NOMO-1 treated with dmso at 0.1 percent for 144 hours (cell line): ENCODE measurements around the gene ZNF281.

Experiments
- DNase-seq: peaks from one replicate; lab custom pipeline; 2025; ENCODE audit not compliant: unreplicated experiment; lab: John Stamatoyannopoulos, UW

Gene ZNF281

GRCh38 chr1:200391747-200392146 lies 18.1 kb downstream of the ZNF281 start:
- no peak for DNase-seq

- DNase-seq, result no peak
Observed at GRCh38 chr1:200388791-200389190, 21.0 kb downstream of the ZNF281 start.

GRCh38 chr1:200386416-200386815 lies 23.4 kb downstream of the ZNF281 start:
- no peak for DNase-seq

GRCh38 chr1:200384818-200385390 lies 24.9 kb downstream of the ZNF281 start:
- no peak for DNase-seq

DNA sequence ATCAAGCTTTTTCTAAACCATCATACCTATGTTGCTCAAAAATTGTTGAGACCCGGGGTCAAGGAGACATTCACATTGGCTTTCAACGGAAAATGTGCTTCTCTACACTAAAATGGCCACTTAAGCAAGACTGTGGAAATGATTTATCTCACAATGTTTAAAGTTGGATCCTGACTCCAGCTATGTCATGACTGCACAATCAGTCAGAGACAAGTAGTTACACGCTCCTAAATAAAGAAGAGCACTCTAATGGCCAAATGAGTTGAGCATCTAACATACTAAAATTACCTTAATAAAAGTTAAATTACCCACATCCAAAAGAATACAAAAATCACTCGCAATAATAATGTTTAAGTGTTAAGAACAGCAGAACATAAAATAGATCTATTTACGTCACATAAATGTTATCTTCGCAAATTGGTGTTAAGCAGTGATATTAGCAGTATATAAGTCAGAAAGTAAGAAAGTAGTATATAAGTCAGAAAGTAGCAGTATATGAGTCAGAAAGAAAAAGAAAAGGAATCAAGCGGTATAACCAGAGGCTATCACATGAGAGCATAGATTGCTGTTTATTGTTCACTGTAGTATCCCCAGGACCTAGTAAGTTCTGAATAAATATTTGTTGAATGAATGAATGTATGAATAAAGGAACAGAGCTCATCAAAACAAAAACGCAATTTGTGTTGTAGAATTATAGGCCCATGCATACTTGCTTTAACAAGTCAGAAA lies 28.4 kb downstream of the ZNF281 start:
- no peak for DNase-seq

- no peak for DNase-seq
Observed at GRCh38 chr1:200380589-200381021, 29.2 kb downstream of the ZNF281 start.

- no peak for DNase-seq
Observed at GRCh38 chr1:200379940-200380588, 29.8 kb downstream of the ZNF281 start.

- DNase-seq, result no peak
Observed at GRCh38 chr1:200379432-200379757, 30.4 kb downstream of the ZNF281 start.

DNA sequence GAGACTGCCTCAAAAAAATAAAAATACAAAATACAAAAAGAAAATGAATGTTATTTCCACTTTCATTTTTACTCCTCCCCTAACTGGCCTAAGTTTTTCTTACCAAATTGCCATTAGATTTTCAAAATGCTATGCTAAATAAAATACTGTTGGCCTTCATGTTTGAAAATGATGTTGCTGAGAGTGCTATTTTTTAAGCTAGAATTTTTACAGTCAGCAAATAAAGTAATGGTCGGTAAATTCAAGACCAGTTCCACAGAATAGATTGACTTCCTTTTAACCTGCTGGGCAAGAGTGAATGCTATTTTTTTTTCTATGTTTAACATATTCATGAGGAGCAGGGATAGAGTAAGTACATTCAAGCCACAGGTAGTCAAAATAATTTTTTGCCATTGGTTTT lies 31.7 kb downstream of the ZNF281 start:
- DNase-seq, result no peak

DNA sequence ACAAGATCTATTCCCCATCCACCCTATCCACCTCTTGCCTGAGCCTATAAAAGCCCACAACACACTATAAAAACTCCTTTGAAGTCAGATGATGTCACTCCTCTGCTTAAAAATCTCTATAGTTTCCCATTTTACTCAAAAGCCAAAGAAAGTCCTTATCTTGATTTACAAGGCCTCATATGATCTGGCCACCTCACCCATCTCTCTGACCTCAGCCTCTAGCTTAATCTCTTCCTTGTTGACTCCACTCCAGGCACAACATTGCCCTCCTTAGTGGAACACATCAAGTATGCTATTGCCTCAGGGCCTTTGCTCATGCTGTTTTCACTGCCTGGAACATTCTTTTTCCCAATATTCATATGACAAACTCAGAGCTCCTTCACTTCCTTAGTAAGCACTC lies 33.3 kb downstream of the ZNF281 start:
- no peak for DNase-seq

DNA sequence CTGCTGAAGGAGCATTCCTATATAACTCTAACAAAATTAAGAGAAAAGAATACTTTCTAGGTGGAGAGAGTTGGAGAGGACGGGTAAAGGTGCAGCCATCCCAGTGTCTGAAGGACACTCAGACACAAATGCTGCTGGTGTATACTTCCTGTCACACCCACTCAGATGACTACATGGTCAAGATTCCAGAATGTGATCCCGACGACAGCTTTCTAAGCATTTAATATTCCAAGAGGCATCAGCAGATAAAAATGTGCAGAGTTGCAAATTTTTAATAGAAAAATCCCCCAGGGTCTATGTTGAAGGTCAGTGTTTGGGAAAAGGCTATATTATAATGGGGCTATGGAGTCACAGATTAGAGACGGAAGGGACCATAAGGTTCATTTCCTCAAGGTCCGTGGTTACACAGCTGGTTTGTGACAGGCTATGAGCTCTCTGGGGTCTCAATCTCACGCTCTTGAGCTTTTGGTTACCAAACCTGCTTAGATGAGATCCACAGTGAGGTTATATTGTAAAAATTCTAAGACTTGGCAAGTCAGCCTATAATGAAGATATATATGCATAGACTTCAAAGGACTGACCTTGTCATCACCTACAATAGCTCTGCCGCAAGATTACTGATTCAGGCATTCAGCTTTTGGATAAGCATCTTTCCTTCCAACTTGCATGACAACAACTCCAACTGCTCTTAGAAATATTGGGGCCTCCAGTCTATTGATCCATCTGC lies 35.1 kb downstream of the ZNF281 start:
- no peak for DNase-seq

DNA sequence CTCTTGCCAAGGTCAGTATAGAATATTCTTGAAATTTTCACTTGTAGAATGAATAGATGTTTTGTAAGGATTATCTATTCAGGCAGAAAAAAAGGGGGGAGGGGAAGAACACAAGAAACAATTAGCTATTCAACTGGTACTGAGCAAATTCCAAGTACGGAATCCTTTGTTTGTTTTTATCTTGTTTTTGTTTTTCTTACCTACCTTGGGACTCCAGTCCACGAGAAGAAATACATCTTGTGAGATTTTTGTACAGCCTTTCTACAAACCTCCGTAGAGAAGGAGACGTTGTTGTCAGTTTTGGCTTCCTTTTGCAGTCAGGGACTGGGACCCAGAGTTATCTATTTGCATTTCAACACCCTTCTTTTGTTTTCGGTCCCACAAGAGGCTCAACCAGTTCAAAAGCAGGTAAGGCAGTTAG lies 36.0 kb downstream of the ZNF281 start:
- no peak for DNase-seq

- DNase-seq, result no peak
Observed at GRCh38 chr1:200372885-200373181, 37.0 kb downstream of the ZNF281 start.

- no peak for DNase-seq
Observed at GRCh38 chr1:200372095-200372884, 37.5 kb downstream of the ZNF281 start.

GRCh38 chr1:200369706-200370105 lies 40.1 kb downstream of the ZNF281 start:
- DNase-seq, result no peak

DNA sequence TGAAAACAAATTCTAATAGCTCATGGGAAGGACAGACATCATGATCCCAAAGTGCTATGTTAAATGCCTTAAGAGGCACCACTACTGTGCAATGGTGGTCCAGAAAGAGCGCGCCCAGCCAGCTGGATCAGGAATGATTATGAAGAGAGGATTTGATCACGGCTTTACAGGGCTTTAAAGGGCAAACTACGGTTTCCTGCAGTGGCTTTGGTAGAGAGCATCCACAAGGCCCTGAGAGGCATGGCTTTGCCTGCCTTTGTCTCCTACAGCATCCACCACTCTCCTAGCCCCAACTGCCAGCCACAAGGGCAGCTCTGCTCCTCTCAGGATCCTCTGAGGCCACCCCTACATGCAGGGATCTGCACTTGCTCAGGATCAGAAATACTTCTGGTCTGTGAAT lies 40.7 kb downstream of the ZNF281 start:
- no peak for DNase-seq

DNA sequence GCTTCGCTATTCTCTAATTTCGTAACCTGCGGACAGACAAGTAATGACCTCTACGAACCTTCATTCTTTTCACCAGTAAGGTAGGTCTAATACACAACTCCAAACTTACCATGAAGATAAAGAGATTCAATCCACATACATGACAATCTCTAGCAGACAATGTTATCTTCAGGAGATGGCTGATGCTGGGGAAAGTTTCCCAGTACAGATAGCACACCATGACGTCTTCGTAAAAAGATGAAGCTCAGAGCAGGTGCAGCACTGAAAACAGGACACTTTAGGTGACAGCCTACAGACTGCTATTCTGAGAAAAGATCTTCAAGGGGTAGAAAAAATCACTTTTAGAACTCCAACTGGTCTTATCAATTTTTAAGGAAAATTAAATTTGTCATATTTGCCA lies 41.3 kb downstream of the ZNF281 start:
- DNase-seq, result no peak

DNA sequence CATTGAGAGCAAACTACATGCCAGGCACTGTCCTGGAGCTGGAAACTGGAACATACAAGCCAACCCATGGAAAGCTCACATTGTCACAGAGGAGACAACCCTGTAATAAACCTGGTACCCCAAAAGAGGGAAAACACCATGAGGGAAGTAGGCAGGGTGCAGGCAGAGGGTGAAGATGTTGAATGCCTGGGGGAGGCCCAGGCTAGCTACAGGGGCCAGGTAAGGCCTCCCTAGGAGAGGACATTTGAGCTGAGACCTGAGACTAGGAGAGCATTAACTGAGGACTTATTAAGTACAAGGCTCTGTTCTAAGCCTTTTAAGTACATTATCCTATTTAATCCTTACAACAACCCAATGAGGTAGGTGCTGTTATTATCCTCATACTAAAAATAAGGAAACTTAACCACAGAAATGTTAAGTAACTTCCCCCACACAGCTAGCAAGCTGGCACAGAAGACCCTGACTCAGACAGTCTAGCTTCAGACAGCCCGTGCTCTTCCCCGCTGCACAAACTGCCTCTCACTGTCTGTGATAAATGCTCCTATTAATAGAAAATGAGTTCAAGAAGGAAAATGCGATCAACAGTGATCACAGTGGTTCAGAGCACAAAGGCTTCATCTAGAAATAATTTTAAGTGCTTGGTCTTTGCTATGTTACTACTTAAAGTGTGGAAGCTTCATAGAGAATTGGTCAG lies 41.8 kb downstream of the ZNF281 start:
- peak; percentile 57 for DNase-seq

DNA sequence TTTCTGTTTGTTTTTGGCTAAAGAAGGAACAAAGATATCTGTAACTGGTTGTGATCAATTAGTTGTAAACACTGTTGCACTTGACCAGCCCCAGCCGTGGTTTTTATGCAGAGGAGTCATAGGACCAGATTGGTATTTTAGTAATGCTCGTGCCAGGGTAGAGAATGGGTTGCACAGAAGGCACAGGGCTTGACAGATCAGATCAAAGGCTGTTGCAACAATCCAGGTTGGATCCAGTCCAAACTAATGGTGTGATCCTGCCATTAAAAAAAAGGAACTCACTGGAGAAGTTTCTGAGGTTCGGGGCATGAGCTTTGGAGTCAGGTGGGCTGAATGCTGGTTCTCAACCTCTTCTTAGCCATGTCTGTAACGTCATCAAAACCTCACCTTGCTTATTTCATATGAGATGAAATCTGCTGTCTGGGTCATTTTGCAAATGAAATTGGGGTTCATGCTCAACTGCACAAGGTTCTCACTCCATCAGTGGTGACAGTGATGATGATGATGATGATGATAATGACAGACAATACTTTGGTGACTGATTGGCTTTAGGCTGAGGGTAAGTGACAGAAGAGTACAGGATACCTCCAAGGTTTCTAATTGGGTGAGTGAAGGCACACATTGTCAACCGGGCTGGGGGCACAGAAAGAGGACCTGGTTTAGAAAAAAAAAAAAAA lies 43.1 kb downstream of the ZNF281 start:
- no peak for DNase-seq

DNA sequence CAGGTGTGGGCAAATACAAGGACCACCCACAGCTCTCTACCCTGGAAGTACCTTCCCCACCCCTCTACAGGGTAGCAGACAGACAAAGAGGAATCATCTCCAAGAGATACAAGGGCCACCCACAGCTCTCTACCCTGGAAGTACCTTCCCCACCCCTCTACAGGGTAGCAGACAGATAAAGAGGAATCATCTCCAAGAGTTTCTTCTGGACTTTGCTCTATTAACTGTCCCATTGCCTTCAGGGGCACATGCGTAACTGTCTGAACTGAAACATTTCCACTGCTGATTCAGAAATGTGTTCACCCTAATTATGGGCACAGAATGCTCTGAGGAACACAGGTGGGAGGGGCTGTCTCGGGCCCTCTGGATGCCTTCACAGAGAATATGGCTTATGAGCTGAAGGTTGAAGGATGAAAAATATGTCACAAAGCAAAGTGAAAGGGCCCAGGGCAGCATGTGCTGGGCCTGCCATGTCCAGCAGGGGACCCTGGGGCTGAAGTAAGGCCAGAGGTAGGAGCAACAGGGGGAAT lies 43.9 kb downstream of the ZNF281 start:
- peak; percentile 35 for DNase-seq
